ENCODE data around the gene BAZ1B.

Gene BAZ1B

DNA sequence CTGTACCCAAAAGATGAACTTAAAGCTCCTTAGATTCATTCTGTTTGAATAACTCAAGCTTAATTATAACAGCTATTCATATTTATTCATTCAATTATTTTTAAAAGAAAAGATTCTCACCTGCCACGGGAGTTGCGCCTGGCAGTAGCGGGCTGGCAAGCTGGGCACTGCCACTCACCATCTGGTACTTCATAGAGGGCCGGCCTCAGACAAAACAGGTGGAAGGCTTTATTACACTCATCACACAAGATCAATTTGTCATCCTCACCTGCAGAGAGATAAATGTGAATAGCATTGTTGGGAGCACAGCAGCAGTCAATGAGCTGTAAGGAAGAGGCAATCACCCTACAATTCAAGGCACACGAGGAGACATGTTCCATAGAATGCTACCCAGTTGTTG is 72.7 kb downstream of the BAZ1B start:
- ChIA-PET CTCF (no interaction called here), POLR2A (no interaction called here)
- peaks cover 80 to 89% of the 10 kb centered on the region in 2 experiments for H3K36me3 ChIP-seq (ENCODE audit: control insufficient read depth in 2 of 2, insufficient read depth in 1 of 2, low read length in 2 of 2)

DNA sequence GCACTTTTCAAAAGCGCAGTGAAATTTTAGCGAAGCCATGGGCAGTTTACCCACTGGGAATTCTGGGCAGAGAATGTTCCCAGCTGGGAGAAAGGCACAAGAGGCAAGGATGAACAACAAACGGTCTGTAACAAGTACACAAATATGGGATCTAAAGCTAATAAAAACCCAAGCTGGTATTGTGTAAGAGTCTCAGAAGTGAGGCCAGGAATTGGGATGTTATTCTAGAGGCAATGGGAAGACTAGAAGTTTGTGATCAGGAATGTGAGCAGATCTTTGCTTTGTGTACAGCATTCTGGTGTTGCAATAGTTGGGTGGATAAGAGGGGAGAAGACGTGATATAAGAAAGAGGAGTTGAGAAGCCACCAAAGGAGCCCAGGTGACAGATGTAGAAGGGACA is 73.5 kb downstream of the BAZ1B start:
- ChIA-PET CTCF (interaction anchor here (0.7 to 2.0 kb wide), 3 partner anchors 106 to 663 kb away, joined by 3 to 6 read pairs (median 3); no protein-coding TSS in a partner anchor), POLR2A (no interaction called here)
- H3K4me1 ChIP-seq (ENCODE audit: control insufficient read depth, insufficient read depth, low read length) = no peaks in the 10 kb centered on the region
- TF ChIP-seq ZNF830 (tag by site-specific recombination; IDR thresholded peaks at IDR 0.05; ENCODE audit: low read depth) (no peak), ZIC2 (tag by site-specific recombination; IDR thresholded peaks at IDR 0.05) (no peak), ZNF792 (tag by site-specific recombination; IDR thresholded peaks at IDR 0.05) (no peak), GLI2 (tag by site-specific recombination; IDR thresholded peaks at IDR 0.05; ENCODE audit: borderline replicate concordance, low read depth) (no peak), ZNF624 (tag by site-specific recombination; IDR thresholded peaks at IDR 0.05) (no peak), HOXD13 (CRISPR knock-in tag; IDR thresholded peaks at IDR 0.05; ENCODE audit: borderline replicate concordance) (no peak), ZNF558 (tag by site-specific recombination; IDR thresholded peaks at IDR 0.05) (no peak), ZNF48 (tag by site-specific recombination; IDR thresholded peaks at IDR 0.05) (no peak), ZNF548 (tag by site-specific recombination; IDR thresholded peaks at IDR 0.05) (no peak), ZNF223 (tag by site-specific recombination; IDR thresholded peaks at IDR 0.05) (no peak), ZNF473 (tag by site-specific recombination; IDR thresholded peaks at IDR 0.05) (no peak), HOXA7 (CRISPR knock-in tag; IDR thresholded peaks at IDR 0.05; ENCODE audit: borderline replicate concordance) (no peak), ZNF843 (tag by site-specific recombination; IDR thresholded peaks at IDR 0.05) (no peak), ZNF174 (tag by site-specific recombination; IDR thresholded peaks at IDR 0.05) (no peak)
- TF ChIP-seq, protein P1, sequence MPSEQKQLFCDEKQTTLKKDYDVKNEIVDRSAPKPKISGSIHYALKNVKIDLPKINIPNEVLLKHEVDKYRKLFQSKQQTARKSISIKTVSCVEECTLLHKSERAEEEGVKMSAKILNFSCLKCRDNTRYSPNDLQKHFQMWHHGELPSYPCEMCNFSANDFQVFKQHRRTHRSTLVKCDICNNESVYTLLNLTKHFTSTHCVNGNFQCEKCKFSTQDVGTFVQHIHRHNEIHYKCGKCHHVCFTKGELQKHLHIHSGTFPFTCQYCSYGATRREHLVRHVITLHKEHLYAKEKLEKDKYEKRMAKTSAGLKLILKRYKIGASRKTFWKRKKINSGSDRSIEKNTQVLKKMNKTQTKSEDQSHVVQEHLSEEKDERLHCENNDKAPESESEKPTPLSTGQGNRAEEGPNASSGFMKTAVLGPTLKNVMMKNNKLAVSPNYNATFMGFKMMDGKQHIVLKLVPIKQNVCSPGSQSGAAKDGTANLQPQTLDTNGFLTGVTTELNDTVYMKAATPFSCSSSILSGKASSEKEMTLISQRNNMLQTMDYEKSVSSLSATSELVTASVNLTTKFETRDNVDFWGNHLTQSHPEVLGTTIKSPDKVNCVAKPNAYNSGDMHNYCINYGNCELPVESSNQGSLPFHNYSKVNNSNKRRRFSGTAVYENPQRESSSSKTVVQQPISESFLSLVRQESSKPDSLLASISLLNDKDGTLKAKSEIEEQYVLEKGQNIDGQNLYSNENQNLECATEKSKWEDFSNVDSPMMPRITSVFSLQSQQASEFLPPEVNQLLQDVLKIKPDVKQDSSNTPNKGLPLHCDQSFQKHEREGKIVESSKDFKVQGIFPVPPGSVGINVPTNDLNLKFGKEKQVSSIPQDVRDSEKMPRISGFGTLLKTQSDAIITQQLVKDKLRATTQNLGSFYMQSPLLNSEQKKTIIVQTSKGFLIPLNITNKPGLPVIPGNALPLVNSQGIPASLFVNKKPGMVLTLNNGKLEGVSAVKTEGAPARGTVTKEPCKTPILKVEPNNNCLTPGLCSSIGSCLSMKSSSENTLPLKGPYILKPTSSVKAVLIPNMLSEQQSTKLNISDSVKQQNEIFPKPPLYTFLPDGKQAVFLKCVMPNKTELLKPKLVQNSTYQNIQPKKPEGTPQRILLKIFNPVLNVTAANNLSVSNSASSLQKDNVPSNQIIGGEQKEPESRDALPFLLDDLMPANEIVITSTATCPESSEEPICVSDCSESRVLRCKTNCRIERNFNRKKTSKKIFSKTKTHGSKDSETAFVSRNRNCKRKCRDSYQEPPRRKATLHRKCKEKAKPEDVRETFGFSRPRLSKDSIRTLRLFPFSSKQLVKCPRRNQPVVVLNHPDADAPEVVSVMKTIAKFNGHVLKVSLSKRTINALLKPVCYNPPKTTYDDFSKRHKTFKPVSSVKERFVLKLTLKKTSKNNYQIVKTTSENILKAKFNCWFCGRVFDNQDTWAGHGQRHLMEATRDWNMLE (tag by site-specific recombination; conservative IDR thresholded peaks at IDR 0.05; ENCODE audit: low read depth) = no peak
- TF ChIP-seq, protein P2, sequence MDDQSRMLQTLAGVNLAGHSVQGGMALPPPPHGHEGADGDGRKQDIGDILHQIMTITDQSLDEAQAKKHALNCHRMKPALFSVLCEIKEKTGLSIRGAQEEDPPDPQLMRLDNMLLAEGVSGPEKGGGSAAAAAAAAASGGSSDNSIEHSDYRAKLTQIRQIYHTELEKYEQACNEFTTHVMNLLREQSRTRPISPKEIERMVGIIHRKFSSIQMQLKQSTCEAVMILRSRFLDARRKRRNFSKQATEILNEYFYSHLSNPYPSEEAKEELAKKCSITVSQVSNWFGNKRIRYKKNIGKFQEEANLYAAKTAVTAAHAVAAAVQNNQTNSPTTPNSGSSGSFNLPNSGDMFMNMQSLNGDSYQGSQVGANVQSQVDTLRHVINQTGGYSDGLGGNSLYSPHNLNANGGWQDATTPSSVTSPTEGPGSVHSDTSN (CRISPR knock-in tag; IDR thresholded peaks at IDR 0.05) = no peak
- TF ChIP-seq, protein P3, sequence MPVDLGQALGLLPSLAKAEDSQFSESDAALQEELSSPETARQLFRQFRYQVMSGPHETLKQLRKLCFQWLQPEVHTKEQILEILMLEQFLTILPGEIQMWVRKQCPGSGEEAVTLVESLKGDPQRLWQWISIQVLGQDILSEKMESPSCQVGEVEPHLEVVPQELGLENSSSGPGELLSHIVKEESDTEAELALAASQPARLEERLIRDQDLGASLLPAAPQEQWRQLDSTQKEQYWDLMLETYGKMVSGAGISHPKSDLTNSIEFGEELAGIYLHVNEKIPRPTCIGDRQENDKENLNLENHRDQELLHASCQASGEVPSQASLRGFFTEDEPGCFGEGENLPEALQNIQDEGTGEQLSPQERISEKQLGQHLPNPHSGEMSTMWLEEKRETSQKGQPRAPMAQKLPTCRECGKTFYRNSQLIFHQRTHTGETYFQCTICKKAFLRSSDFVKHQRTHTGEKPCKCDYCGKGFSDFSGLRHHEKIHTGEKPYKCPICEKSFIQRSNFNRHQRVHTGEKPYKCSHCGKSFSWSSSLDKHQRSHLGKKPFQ (tag by site-specific recombination; IDR thresholded peaks at IDR 0.05) = no peak
- TF ChIP-seq, protein P4, sequence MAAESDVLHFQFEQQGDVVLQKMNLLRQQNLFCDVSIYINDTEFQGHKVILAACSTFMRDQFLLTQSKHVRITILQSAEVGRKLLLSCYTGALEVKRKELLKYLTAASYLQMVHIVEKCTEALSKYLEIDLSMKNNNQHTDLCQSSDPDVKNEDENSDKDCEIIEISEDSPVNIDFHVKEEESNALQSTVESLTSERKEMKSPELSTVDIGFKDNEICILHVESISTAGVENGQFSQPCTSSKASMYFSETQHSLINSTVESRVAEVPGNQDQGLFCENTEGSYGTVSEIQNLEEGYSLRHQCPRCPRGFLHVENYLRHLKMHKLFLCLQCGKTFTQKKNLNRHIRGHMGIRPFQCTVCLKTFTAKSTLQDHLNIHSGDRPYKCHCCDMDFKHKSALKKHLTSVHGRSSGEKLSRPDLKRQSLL (tag by site-specific recombination; IDR thresholded peaks at IDR 0.05) = no peak
- TF ChIP-seq, protein P5, sequence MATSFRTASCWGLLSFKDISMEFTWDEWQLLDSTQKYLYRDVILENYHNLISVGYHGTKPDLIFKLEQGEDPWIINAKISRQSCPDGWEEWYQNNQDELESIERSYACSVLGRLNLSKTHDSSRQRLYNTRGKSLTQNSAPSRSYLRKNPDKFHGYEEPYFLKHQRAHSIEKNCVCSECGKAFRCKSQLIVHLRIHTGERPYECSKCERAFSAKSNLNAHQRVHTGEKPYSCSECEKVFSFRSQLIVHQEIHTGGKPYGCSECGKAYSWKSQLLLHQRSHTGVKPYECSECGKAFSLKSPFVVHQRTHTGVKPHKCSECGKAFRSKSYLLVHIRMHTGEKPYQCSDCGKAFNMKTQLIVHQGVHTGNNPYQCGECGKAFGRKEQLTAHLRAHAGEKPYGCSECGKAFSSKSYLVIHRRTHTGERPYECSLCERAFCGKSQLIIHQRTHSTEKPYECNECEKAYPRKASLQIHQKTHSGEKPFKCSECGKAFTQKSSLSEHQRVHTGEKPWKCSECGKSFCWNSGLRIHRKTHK (tag by site-specific recombination; IDR thresholded peaks at IDR 0.05) = no peak
- no peaks in the 10 kb centered on the region for H3K9me3 ChIP-seq (ENCODE audit: control insufficient read depth, insufficient read depth, low read depth, low read length)
- H3K27ac ChIP-seq (ENCODE audit: extremely low read depth, low read depth, low read length) = no peak overlapping the region
- peaks cover 80 to 91% of the 10 kb centered on the region in 2 experiments for H3K36me3 ChIP-seq (ENCODE audit: control insufficient read depth in 2 of 2, insufficient read depth in 1 of 2, low read length in 2 of 2)
- no peak overlapping the region for H3K4me3 ChIP-seq (ENCODE audit: low read depth, low read length)

More for the DNA sequence above, 72.7 kb downstream of the BAZ1B start:
- Histone ChIP-seq H3K4me3 (ENCODE audit: low read depth, low read length) (no peak overlapping the region), H3K27ac (ENCODE audit: extremely low read depth, low read depth, low read length) (no peak overlapping the region), H3K9me3 (ENCODE audit: control insufficient read depth, insufficient read depth, low read depth, low read length) (no peaks in the 10 kb centered on the region), H3K4me1 (ENCODE audit: control insufficient read depth, insufficient read depth, low read length) (no peaks in the 10 kb centered on the region)
- TF ChIP-seq ZNF621 (tag by site-specific recombination; IDR thresholded peaks at IDR 0.05) = no peak
- no peak for TF ChIP-seq ZNF473 (tag by site-specific recombination; IDR thresholded peaks at IDR 0.05)
- TF ChIP-seq ZNF670 (tag by site-specific recombination; IDR thresholded peaks at IDR 0.05; ENCODE audit: low read depth) = no peak
- TF ChIP-seq, protein P3 (tag by site-specific recombination; IDR thresholded peaks at IDR 0.05) = no peak
- no peak for TF ChIP-seq ZNF366 (tag by site-specific recombination; conservative IDR thresholded peaks at IDR 0.05)

Measured in HEK293 (cell line).